Measurements from ENCODE around the gene SPOPL. TPM values are rescaled to one million over a fixed set of nuclear protein-coding genes. Genes with fewer than 3 reads are reported as not detected.

Gene SPOPL
- total and polyA plus RNA-seq, 2 donors = 13.5 to 49.2 TPM

GRCh38 chr2:138564586-138565229 lies 63.1 kb downstream of the SPOPL start:
- H3K36me3 ChIP-seq (ENCODE audit: insufficient read depth) = peaks cover 3% of the 10 kb centered on the region
- 85% methylated on average over 5 of the region's 5 CpGs for WGBS
- no peak for DNase-seq (ENCODE audit: extremely low spot score)
- no peaks in the 10 kb centered on the region for H3K4me1 ChIP-seq (ENCODE audit: insufficient read depth)
- no peak overlapping the region for H3K27ac ChIP-seq (ENCODE audit: low read depth)
- no peak overlapping the region for H3K4me3 ChIP-seq (ENCODE audit: low read depth, low read length)

- Histone ChIP-seq H3K4me1 (ENCODE audit: insufficient read depth) (no peaks in the 10 kb centered on the region), H3K4me3 (ENCODE audit: low read depth, low read length) (no peak overlapping the region), H3K27ac (ENCODE audit: low read depth) (no peak overlapping the region), H3K36me3 (ENCODE audit: insufficient read depth) (peaks cover 3% of the 10 kb centered on the region)
- no peak for DNase-seq (ENCODE audit: extremely low spot score)
Measured at GRCh38 chr2:138565230-138565598, 63.6 kb downstream of the SPOPL start.

DNA sequence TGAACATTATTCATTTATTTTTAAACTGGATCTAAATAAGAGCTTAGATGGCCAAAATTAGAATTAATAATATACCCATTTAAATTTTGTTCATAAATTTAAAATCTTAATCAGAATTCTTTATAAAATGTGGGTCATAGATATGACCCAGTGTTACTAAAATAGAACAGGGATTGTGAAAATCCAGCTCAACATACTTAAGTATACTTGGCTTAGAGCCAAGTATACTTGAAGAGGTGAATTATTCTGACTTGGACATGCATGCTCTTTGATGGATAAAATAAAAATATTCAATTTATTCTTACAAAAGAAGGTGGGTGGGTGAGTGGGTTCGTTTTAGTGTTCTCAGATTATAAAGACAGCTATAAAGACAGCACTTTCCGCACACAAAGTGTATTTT lies 70.7 kb downstream of the SPOPL start:
- H3K36me3 ChIP-seq (ENCODE audit: insufficient read depth) = peaks cover 3% of the 10 kb centered on the region
- H3K27ac ChIP-seq (ENCODE audit: low read depth) = no peak overlapping the region
- no peak for DNase-seq (ENCODE audit: extremely low spot score)
- WGBS = 95% methylated on average over 2 of the region's 2 CpGs
- H3K4me1 ChIP-seq (ENCODE audit: insufficient read depth) = no peaks in the 10 kb centered on the region
- no peak overlapping the region for H3K4me3 ChIP-seq (ENCODE audit: low read depth, low read length)

DNA sequence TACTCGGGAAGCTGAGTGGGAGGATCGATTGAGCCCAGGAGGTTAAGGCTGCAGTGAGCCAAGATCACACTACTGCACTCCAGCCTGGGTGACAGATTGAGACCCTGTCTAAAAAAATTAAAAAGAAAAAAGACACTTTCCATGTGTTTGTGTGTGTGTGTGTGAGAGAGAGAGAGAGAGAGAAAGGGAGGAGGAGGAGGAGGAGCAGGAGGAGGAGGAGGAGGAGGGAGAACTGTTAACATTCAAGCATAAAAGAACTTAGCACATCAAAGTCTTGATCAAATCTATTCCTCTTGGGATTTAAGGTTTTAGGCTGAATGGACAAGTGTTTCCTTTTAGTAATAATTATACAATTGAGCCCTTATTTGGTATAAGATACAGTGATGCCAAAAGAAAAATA lies 75.5 kb downstream of the SPOPL start:
- DNase-seq (ENCODE audit: extremely low spot score) = no peak
- 96% methylated on average over 2 of the region's 2 CpGs for WGBS
- no peaks in the 10 kb centered on the region for H3K36me3 ChIP-seq (ENCODE audit: insufficient read depth)
- no peaks in the 10 kb centered on the region for H3K4me1 ChIP-seq (ENCODE audit: insufficient read depth)
- no peak overlapping the region for H3K27ac ChIP-seq (ENCODE audit: low read depth)
- H3K4me3 ChIP-seq (ENCODE audit: low read depth, low read length) = no peak overlapping the region

DNA sequence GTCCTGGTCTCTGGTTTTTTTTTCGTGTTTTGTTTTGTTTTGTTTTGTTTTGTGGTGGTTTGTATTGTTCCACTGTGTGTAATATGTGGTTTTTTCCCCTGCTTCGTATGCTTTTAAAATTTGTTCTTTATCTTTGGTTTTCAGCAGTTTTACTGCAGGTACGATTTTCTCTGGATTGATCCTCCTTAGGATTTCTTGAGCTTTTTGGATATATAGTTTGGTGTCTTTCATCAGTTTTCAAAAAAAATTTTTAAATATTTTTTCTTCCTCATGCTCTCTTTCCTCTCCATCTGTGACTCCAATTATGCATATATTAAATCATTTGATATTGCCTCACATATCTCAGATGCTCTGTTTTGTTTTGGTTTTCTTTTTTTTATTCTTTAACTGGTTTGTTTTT lies 78.0 kb downstream of the SPOPL start:
- Histone ChIP-seq H3K4me3 (ENCODE audit: low read depth, low read length) (no peak overlapping the region), H3K36me3 (ENCODE audit: insufficient read depth) (no peaks in the 10 kb centered on the region), H3K4me1 (ENCODE audit: insufficient read depth) (no peaks in the 10 kb centered on the region), H3K27ac (ENCODE audit: low read depth) (no peak overlapping the region)
- WGBS = 97% methylated on average over 3 of the region's 3 CpGs
- no peak for DNase-seq (ENCODE audit: extremely low spot score)

GRCh38 chr2:138581909-138582308 lies 80.3 kb downstream of the SPOPL start:
- H3K4me3 ChIP-seq (ENCODE audit: low read depth, low read length) = no peak overlapping the region
- H3K36me3 ChIP-seq (ENCODE audit: insufficient read depth) = no peaks in the 10 kb centered on the region
- no peak overlapping the region for H3K27ac ChIP-seq (ENCODE audit: low read depth)
- no peak for DNase-seq (ENCODE audit: extremely low spot score)
- H3K4me1 ChIP-seq (ENCODE audit: insufficient read depth) = no peaks in the 10 kb centered on the region
- 96% methylated on average over 1 of the region's 1 CpG for WGBS

- Histone ChIP-seq H3K36me3 (ENCODE audit: insufficient read depth) (no peaks in the 10 kb centered on the region), H3K4me1 (ENCODE audit: insufficient read depth) (no peaks in the 10 kb centered on the region), H3K4me3 (ENCODE audit: low read depth, low read length) (no peak overlapping the region), H3K27ac (ENCODE audit: low read depth) (no peak overlapping the region)
- WGBS = 96% methylated on average over 1 of the region's 1 CpG
- no peak for DNase-seq (ENCODE audit: extremely low spot score)
Measured at GRCh38 chr2:138589663-138590062, 88.1 kb downstream of the SPOPL start.

GRCh38 chr2:138596403-138596802 lies 94.8 kb downstream of the SPOPL start:
- no peaks in the 10 kb centered on the region for H3K36me3 ChIP-seq (ENCODE audit: insufficient read depth)
- WGBS = 56% methylated on average over 3 of the region's 3 CpGs
- H3K4me3 ChIP-seq (ENCODE audit: low read depth, low read length) = no peak overlapping the region
- no peak overlapping the region for H3K27ac ChIP-seq (ENCODE audit: low read depth)
- no peak for DNase-seq (ENCODE audit: extremely low spot score)
- H3K4me1 ChIP-seq (ENCODE audit: insufficient read depth) = no peaks in the 10 kb centered on the region

DNA sequence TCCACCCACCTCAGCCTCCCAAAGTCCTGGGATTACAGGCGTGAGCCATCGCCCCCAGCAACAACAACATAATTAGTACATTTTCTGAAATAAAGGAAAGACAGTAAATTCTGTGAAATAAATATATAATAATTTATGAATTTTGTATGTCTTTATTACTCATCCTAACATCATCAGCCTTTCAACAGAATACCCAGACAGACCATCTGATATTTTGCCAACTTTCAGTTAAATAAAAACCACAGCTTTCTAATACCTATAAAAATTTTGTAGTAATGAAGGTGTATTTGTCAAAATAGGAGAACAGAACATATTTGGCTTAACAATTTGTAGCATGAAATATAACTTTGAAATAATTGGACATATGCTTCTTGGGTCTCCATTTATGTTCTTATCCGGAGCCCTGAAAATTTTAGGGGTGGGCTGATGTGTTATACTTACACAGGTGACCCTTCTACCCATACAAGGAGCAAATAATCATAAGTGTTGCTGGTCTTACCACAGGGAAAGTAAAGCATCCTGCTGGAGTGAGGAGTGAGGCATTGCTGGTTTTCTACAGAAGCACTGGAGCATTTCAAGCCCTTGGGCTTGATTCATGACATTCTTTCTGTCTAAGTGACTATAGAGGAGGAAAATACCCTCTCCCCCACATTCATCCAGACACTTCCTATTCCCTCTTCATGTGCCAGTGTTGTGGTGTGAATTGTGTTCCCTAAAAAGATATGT lies 99.3 kb downstream of the SPOPL start:
- 97% methylated on average over 3 of the region's 3 CpGs for WGBS
- Histone ChIP-seq H3K36me3 (ENCODE audit: insufficient read depth) (no peaks in the 10 kb centered on the region), H3K4me3 (ENCODE audit: low read depth, low read length) (no peak overlapping the region), H3K4me1 (ENCODE audit: insufficient read depth) (no peaks in the 10 kb centered on the region), H3K27ac (ENCODE audit: low read depth) (no peak overlapping the region)
- DNase-seq (ENCODE audit: extremely low spot score) = no peak

DNA sequence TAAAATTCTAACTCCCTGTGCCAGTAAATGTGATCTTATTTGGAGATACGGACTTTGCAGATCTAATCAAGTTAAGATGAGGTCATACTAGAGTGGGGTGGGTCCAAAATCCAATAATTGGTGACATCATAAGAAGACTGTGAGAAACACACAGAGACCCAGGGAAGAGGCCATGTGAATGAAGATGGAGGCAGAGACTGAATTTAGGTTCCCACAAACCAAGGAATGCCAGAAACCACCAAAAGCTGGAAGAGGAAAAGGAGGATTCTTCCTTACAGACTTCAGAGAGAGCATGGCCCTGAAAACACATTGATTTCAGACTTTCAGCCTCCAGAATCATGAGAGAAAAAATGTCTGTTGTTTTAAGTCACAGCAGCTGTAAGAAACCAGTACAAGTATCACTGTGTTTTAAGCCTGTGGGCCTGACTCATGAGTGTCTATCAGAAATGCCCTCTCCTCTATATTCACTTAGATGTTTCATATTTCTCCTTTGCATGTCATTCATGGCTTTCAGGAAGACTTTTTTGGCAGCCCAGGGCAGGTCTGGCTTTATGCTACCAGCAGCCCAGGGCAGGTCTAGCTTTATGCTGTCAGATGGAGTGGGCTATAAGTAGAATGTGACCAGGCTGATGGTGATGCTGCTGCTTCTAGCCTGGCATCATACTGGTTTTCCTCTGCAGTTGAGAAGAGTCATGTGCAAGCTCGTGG lies 100.0 kb downstream of the SPOPL start:
- Histone ChIP-seq H3K4me3 (ENCODE audit: low read depth, low read length) (no peak overlapping the region), H3K4me1 (ENCODE audit: insufficient read depth) (no peaks in the 10 kb centered on the region), H3K36me3 (ENCODE audit: insufficient read depth) (no peaks in the 10 kb centered on the region), H3K27ac (ENCODE audit: low read depth) (no peak overlapping the region)
- 84% methylated on average over 2 of the region's 2 CpGs for WGBS
- DNase-seq (ENCODE audit: extremely low spot score) = no peak

DNA sequence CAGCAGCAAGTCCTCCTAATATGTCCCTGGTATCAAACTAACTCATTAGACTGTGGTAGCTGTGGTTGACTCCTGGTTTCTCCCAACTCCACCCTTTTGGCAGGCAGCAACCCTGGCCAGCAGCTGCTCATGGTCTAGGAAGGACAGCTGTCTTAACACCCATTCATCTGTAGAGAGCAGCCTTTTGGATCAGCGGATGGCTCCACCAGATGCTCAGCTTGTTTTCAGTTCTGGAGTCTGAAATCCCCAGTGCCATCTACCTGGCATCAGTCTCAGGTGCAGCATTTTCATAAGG lies 100.5 kb downstream of the SPOPL start:
- WGBS = 96% methylated on average over 1 of the region's 1 CpG
- no peak for DNase-seq (ENCODE audit: extremely low spot score)
- H3K27ac ChIP-seq (ENCODE audit: low read depth) = no peak overlapping the region
- no peaks in the 10 kb centered on the region for H3K36me3 ChIP-seq (ENCODE audit: insufficient read depth)
- H3K4me1 ChIP-seq (ENCODE audit: insufficient read depth) = no peaks in the 10 kb centered on the region
- H3K4me3 ChIP-seq (ENCODE audit: low read depth, low read length) = no peak overlapping the region

DNA sequence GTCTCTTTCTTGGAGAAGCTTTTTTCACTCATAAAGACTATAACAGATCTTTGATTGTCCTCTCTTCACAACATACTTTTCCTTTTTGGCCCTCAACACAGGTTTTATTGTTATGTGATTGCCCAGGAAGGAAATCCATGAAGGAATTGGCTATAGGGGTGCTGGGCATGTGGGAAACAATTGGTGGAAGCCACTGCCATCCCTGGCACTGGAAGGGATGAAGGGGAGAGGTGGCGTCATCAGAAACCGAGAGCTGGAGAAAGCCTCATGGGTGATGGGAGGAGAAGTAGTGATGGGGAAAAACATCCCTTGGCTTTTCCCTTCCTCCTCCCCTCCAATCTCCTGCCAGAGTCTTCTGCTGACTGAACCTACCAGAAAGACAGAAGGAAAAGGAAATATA lies 106.2 kb downstream of the SPOPL start:
- H3K36me3 ChIP-seq (ENCODE audit: insufficient read depth) = no peaks in the 10 kb centered on the region
- DNase-seq (ENCODE audit: extremely low spot score) = no peak
- WGBS = 86% methylated on average over 2 of the region's 2 CpGs
- no peak overlapping the region for H3K4me3 ChIP-seq (ENCODE audit: low read depth, low read length)
- H3K4me1 ChIP-seq (ENCODE audit: insufficient read depth) = no peaks in the 10 kb centered on the region
- H3K27ac ChIP-seq (ENCODE audit: low read depth) = no peak overlapping the region

GRCh38 chr2:138609446-138609845 lies 107.9 kb downstream of the SPOPL start:
- WGBS = 88% methylated on average over 4 of the region's 4 CpGs

DNA sequence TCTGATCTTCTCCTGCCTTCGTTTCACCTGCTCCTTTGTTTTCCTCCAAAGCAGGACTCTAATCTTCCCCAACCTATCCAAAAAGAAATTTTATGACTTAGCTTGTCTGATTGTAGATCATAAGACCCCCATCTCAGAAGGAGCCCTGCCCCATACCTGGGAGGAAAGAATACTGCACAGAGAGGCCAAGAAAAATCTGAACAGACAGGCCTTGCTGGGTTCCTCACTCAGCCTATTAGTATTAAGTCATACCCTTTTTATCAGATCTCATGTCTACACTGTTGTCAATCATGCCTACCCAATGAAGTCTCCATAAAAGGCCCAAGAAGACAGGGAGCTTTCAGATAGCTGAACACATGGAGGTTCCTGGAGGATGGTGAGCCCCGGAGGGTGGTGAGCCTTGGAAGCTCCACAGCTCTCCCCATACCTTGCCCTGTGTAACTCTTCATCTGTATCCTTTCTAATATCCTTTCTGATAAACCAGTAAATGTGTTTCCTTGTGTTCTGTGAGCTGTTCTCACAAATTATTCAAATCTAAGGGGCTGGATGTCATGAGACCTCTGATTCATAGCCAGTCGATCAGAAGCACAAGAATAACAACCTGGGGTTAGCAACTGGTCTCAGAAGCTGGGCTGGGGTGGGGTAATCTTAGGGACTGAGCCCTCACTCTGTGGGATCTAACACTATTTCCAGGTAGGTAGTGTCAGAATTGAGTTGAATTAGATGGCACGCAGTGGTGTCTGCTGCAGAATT lies 108.8 kb downstream of the SPOPL start:
- no peaks in the 10 kb centered on the region for H3K36me3 ChIP-seq (ENCODE audit: insufficient read depth)
- WGBS = 91% methylated on average over 4 of the region's 4 CpGs
- no peaks in the 10 kb centered on the region for H3K4me1 ChIP-seq (ENCODE audit: insufficient read depth)
- DNase-seq (ENCODE audit: extremely low spot score) = no peak
- H3K4me3 ChIP-seq (ENCODE audit: low read depth, low read length) = no peak overlapping the region
- H3K27ac ChIP-seq (ENCODE audit: low read depth) = no peak overlapping the region

More at GRCh38 chr2:138609446-138609845, 107.9 kb downstream of the SPOPL start:
- Histone ChIP-seq H3K4me3 (ENCODE audit: low read depth, low read length) (no peak overlapping the region), H3K4me1 (ENCODE audit: insufficient read depth) (no peaks in the 10 kb centered on the region), H3K27ac (ENCODE audit: low read depth) (no peak overlapping the region), H3K36me3 (ENCODE audit: insufficient read depth) (no peaks in the 10 kb centered on the region)
- no peak for DNase-seq (ENCODE audit: extremely low spot score)

All from urinary bladder (tissue), 4 donors.